Smooth muscle cell (in vitro differentiated cells): ENCODE data around the gene SHISA2. TPM values are rescaled to one million over a fixed set of nuclear protein-coding genes. Genes with fewer than 3 reads are reported as not detected.

Experiments used
- DNase-seq: peaks from one replicate; lab custom pipeline; 2025; ENCODE audit not compliant: unreplicated experiment; lab: John Stamatoyannopoulos, UW
- H2AFZ ChIP-seq: fragments of 200-600 bp; sonication (generic); 2 replicates; pipeline ENCODE4 v1.6.0; 2016; ENCODE audit warnings: antibody characterized with exemption, low read depth, mild to moderate bottlenecking
- H3F3A ChIP-seq: fragments of 200-600 bp; sonication (generic); 2 replicates; pipeline ENCODE4 v1.6.0; 2017; ENCODE audit warnings: antibody characterized with exemption, low read depth
- H3K27ac ChIP-seq: fragments of 200-600 bp; sonication (generic); 2 replicates; pipeline ENCODE4 v1.5.1; 2016; ENCODE audit warnings: low read depth, mild to moderate bottlenecking
- H3K27me3 ChIP-seq: fragments of 200-600 bp; sonication (generic); 2 replicates; pipeline ENCODE4 v1.6.1; 2016; ENCODE audit warnings: low read depth, mild to moderate bottlenecking
- H3K36me3 ChIP-seq: fragments of 200-600 bp; sonication (generic); 2 replicates; pipeline ENCODE4 v1.5.1; 2016; ENCODE audit warnings: low read depth
- H3K4me1 ChIP-seq: fragments of 200-600 bp; sonication (generic); 2 replicates; pipeline ENCODE4 v1.5.1; 2016; ENCODE audit warnings: low read depth
- H3K4me2 ChIP-seq: fragments of 200-600 bp; sonication (generic); 2 replicates; pipeline ENCODE4 v1.6.0; 2016; ENCODE audit warnings: mild to moderate bottlenecking
- H3K4me3 ChIP-seq: fragments of 200-600 bp; sonication (generic); 2 replicates; pipeline ENCODE4 v1.5.1; 2016; ENCODE audit warnings: mild to moderate bottlenecking
- H3K79me2 ChIP-seq: fragments of 200-600 bp; sonication (generic); 2 replicates; pipeline ENCODE4 v1.6.0; 2016; ENCODE audit warnings: low read depth, mild to moderate bottlenecking
- H3K9ac ChIP-seq: fragments of 200-600 bp; sonication (generic); 2 replicates; pipeline ENCODE4 v1.6.0; 2016; ENCODE audit warnings: low read depth
- H3K9me3 ChIP-seq: fragments of 200-600 bp; sonication (generic); replicated peaks from 2 replicates; pipeline ENCODE4 v1.5.1; 2016; ENCODE audit warnings: low read depth
- H4K20me1 ChIP-seq: fragments of 200-600 bp; sonication (generic); 2 replicates; pipeline ENCODE4 v1.6.0; 2016; ENCODE audit warnings: low read depth
- CTCF ChIP-seq: fragments of 200-600 bp; sonication (generic); IDR thresholded peaks from 2 replicates; pipeline ENCODE4 v1.5.1; 2017; ENCODE audit warnings: borderline replicate concordance, mild to moderate bottlenecking, antibody characterized with exemption; ENCODE audit not compliant: insufficient read depth, poor library complexity, severe bottlenecking
- WGBS: methylation state at CpG from one replicate; pipeline ENCODE4 v1.1.7; 2016; ENCODE audit warnings: low lambda C conversion rate; 5-methylcytosine and 5-hydroxymethylcytosine counted together
- polyA plus RNA-seq: library from polyadenylated mRNA; unstranded; fragments of >200 nt; fragmentation: Nextera tagmentation; extraction: Ambion mirVana; gene quantifications from 2 replicates; pipeline ENCODE4 v1.2.1, GENCODE V29; 2016
- total RNA-seq: library from RNA; depleted of rRNA; stranded (reverse); fragments of >200 nt; gene quantifications from 2 replicates; pipeline ENCODE4 v1.2.3, GENCODE V29; 2014

The SHISA2 gene
- total and polyA plus RNA-seq, 2 experiments from 2014 or later = 0.14 to 0.81 TPM

GRCh38 chr13:26050568-26051230 is 1.1 kb downstream of the SHISA2 start:
- no peaks in the 10 kb centered on the region for H3K79me2 ChIP-seq
- peaks cover 79% of the 10 kb centered on the region for H3K27me3 ChIP-seq
- H3K9me3 ChIP-seq = no peaks in the 10 kb centered on the region
- WGBS = 4% methylated on average over 74 of the region's 82 CpGs
- H3K36me3 ChIP-seq = no peaks in the 10 kb centered on the region
- peaks cover 3% of the 10 kb centered on the region for H3F3A ChIP-seq
- DNase-seq = no peak
- no peaks in the 10 kb centered on the region for H4K20me1 ChIP-seq
- no peak for TF ChIP-seq CTCF
- no peak overlapping the region for H3K27ac ChIP-seq
- H3K4me3 ChIP-seq = peak overlapping the region; percentile 54
- H3K4me1 ChIP-seq = no peaks in the 10 kb centered on the region
- H3K4me2 ChIP-seq = peak overlapping the region; percentile 90
- no peak overlapping the region for H2AFZ ChIP-seq
- no peak overlapping the region for H3K9ac ChIP-seq

- Histone ChIP-seq H3K4me2 (no peak overlapping the region), H3F3A (peaks cover 3% of the 10 kb centered on the region), H3K27ac (no peak overlapping the region), H4K20me1 (no peaks in the 10 kb centered on the region), H3K27me3 (peaks cover 69% of the 10 kb centered on the region), H3K9ac (no peak overlapping the region), H3K79me2 (no peaks in the 10 kb centered on the region), H2AFZ (no peak overlapping the region), H3K4me1 (no peaks in the 10 kb centered on the region), H3K36me3 (no peaks in the 10 kb centered on the region), H3K9me3 (no peaks in the 10 kb centered on the region), H3K4me3 (no peak overlapping the region)
- DNase-seq = no peak
- WGBS = 83% methylated on average over 4 of the region's 4 CpGs
- TF ChIP-seq CTCF = no peak
Measured at GRCh38 chr13:26048741-26049140, 3.1 kb downstream of the SHISA2 start.

- H3K79me2 ChIP-seq = no peaks in the 10 kb centered on the region
- H3K4me3 ChIP-seq = no peak overlapping the region
- no peaks in the 10 kb centered on the region for H3K4me1 ChIP-seq
- H3K9me3 ChIP-seq = no peaks in the 10 kb centered on the region
- TF ChIP-seq CTCF = no peak
- H2AFZ ChIP-seq = no peak overlapping the region
- no peaks in the 10 kb centered on the region for H4K20me1 ChIP-seq
- H3K36me3 ChIP-seq = no peaks in the 10 kb centered on the region
- DNase-seq = no peak
- H3K4me2 ChIP-seq = no peak overlapping the region
- WGBS = 99% methylated on average over 4 of the region's 4 CpGs
- no peak overlapping the region for H3K27ac ChIP-seq
- no peak overlapping the region for H3K9ac ChIP-seq
- no peaks in the 10 kb centered on the region for H3F3A ChIP-seq
- H3K27me3 ChIP-seq = peaks cover 68% of the 10 kb centered on the region
Measured at GRCh38 chr13:26047040-26047439, 4.8 kb downstream of the SHISA2 start.

GRCh38 chr13:26046639-26047038 is 5.2 kb downstream of the SHISA2 start:
- Histone ChIP-seq H3K4me2 (no peak overlapping the region), H3K27ac (no peak overlapping the region), H3K27me3 (peaks cover 67% of the 10 kb centered on the region), H3K79me2 (no peaks in the 10 kb centered on the region), H2AFZ (no peak overlapping the region), H3K36me3 (no peaks in the 10 kb centered on the region), H4K20me1 (no peaks in the 10 kb centered on the region), H3K9ac (no peak overlapping the region), H3K9me3 (no peaks in the 10 kb centered on the region), H3F3A (no peaks in the 10 kb centered on the region), H3K4me3 (no peak overlapping the region), H3K4me1 (no peaks in the 10 kb centered on the region)
- DNase-seq = no peak
- TF ChIP-seq CTCF = no peak
- 93% methylated on average over 16 of the region's 16 CpGs for WGBS
